SK-N-MC (cell line): ENCODE results near the gene MYO15A.

ENCODE experiments used
- DNase-seq: peaks from one replicate; pipeline ENCODE4 v3.0.0-alpha.2; 2011; ENCODE audit warnings: low read depth, low spot score
- H3K27ac ChIP-seq: fragments of 200-600 bp; sonication (generic); 2 replicates; pipeline ENCODE4 v1.5.1; 2016; ENCODE audit warnings: mixed run types
- H3K36me3 ChIP-seq: fragments of 200-600 bp; sonication (generic); 2 replicates; pipeline ENCODE4 v1.6.1; 2017; ENCODE audit warnings: antibody characterized with exemption, low read length, mixed read lengths; ENCODE audit not compliant: insufficient read depth
- H3K4me3 ChIP-seq: fragments of 200-600 bp; sonication (generic); 2 replicates; pipeline ENCODE4 v1.5.1; 2016
- H3K9ac ChIP-seq: fragments of 200-600 bp; sonication (generic); 2 replicates; pipeline ENCODE4 v1.8.0; 2017; ENCODE audit warnings: mixed run types, mixed read lengths; ENCODE audit not compliant: insufficient read length
- H3K9me3 ChIP-seq: fragments of 200-600 bp; sonication (generic); 2 replicates; pipeline ENCODE4 v1.6.1; 2017; ENCODE audit warnings: low read depth, mild to moderate bottlenecking, antibody characterized with exemption, low read length, moderate library complexity, mixed read lengths
- EZH2 ChIP-seq: fragments of 200-600 bp; sonication (generic); IDR thresholded peaks from one replicate; pipeline ENCODE4 v1.6.1; 2017; ENCODE audit warnings: antibody characterized with exemption
- FOXP2 ChIP-seq: optimal IDR thresholded peaks from 2 replicates; pipeline ENCODE3; 2011; ENCODE audit warnings: mild to moderate bottlenecking, moderate library complexity; ENCODE audit not compliant: insufficient read depth; ENCODE audit errors: extremely low read length, control extremely low read depth
- POLR2AphosphoS5 ChIP-seq: IDR thresholded peaks from 2 replicates; pipeline ENCODE4 v1.6.1; 2012; ENCODE audit warnings: mild to moderate bottlenecking, low read depth, low read length, borderline replicate concordance

The MYO15A gene

DNA sequence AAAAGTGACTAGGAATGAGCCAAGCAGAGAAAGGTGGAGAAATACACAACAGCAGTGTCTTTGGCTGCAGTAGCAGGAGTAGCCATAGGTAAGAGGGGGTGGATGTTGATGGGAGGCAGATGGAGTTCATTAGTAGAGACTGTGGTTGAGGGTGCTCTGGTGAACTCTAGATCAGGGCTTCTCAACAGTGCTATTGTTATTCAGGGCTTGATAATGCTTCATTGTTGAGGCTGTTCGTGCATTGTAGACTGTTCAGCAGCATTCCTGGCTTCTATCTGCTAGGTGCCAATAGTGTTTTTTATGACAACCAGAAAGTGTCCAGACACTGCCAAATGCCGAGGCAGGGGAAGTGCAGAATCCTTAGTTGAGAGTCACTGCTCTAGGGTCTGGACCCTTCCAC, 78.7 kb downstream of the MYO15A start:
- H3K4me3 ChIP-seq, result peak overlapping the region; percentile 93
- H3K27ac ChIP-seq, result peak overlapping the region; percentile 30; the same call in 1 of the 2 replicates
- peaks cover 37% of the 10 kb centered on the region for H3K36me3 ChIP-seq
- TF ChIP-seq EZH2 (no peak), POLR2AphosphoS5 (no peak), FOXP2 (no peak)
- no peak for DNase-seq
- peak overlapping the region; percentile 73 for H3K9ac ChIP-seq
- H3K9me3 ChIP-seq, result no peaks in the 10 kb centered on the region

DNA sequence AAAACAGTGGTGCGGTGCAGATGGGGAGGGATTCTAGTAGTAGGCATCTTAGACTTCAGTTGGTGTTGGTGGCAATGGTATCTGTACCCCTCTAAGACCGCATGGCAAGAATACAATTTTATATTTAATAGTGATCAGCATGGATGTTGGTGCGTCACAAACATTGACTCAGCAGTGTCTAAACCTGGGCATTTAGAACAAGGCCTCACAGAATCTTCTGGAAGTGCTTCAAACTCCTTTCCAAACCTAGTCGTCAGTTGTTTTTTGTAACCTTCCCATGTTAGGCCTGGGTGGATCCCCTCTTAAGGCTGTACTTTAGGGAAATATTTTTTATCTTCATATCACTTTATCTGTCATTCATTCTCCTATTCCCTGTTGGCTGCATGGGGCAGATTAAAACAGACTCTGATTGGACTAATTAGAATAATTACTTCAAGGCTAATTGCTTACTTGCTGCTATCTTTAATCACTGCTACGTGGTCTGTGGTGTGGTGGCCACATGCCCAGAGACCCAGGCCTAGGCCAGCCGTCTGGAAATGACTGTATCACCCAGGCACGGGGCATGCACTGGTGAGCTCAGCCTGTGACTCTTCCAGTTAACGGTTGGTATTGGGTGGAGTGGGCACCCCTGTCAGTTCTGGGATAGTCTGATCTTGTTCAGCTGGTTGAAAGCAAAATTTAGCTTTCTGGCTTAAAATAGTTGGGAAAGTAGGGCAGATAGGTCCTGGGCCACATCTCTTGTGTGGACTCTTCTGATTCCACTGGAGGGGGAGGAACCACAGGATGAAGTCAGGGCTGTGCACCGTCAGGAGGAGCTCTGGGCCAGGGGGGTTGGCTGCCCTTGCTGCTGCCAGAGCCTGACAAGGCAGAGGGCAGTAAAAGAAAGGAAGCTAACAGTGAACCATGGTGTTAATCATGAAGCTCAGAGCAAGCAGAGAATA, 79.5 kb downstream of the MYO15A start:
- Histone ChIP-seq H3K36me3 (peaks cover 40% of the 10 kb centered on the region), H3K9me3 (no peaks in the 10 kb centered on the region), H3K27ac (no peak overlapping the region)

DNA sequence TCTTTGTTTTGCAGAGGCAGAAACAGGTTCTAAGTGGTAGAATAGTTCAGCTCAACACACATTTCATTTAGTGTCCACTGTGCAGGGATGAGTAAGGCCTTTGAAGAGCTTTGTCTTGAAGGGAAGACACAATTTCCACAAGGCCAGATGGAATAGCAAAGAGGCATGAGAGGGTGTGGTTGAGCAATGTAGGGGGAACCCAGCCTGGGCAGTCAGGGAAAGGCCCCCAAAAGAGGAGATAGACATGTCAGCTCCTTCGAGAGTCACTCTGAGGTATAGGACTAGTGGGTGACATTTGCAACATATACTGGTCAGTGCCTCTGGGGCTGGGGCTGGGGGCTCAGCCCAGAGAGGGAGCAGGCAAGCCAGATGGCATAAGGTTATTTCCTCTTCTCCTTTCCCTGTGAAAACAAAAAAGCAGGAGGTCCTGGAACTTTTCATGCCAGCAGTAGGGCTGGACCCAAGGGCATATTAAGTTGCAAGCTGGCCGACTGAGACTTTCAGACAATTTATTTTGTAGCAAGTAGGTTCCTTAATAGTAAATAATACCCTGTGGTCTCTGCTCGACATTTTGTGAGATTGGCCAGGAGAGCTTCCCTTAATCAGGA, 82.2 kb downstream of the MYO15A start:
- H3K36me3 ChIP-seq, result peaks cover 55% of the 10 kb centered on the region

More for the DNA sequence above, 79.5 kb downstream of the MYO15A start:
- no peak for DNase-seq
- Histone ChIP-seq H3K4me3 (peak overlapping the region; percentile 93), H3K9ac (no peak overlapping the region)
- no peak for TF ChIP-seq POLR2AphosphoS5
- TF ChIP-seq FOXP2, result no peak
- no peak for TF ChIP-seq EZH2

DNA sequence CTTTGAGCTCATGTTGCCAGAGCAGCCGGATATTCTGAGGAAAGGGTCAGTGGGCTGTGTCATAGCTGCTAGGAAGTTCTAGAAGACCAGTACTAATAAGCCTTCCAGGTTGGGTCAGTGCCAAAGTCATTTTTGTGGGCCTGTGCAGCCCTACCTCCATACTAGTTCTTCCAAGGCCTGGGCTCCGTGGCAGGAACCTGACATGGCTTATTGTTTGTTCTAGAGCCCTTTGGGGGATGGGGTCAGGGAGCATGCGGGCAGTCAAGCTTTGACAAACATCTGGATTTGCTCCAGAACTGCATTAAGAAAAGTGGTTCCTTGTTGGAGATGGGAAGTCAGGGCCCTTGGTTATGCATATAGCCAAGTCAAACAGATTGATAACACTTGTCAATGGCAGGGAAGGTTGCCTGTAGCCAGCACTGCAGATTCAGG, 82.7 kb downstream of the MYO15A start:
- Histone ChIP-seq H3K9me3 (no peaks in the 10 kb centered on the region), H3K4me3 (no peak overlapping the region), H3K9ac (no peak overlapping the region), H3K36me3 (peaks cover 60% of the 10 kb centered on the region), H3K27ac (no peak overlapping the region)
- DNase-seq, result no peak
- TF ChIP-seq POLR2AphosphoS5, result no peak
- TF ChIP-seq EZH2, result no peak
- no peak for TF ChIP-seq FOXP2

More for the DNA sequence above, 82.2 kb downstream of the MYO15A start:
- no peaks in the 10 kb centered on the region for H3K9me3 ChIP-seq
- no peak for DNase-seq
- no peak overlapping the region for H3K4me3 ChIP-seq
- H3K9ac ChIP-seq, result no peak overlapping the region
- no peak for TF ChIP-seq POLR2AphosphoS5
- H3K27ac ChIP-seq, result no peak overlapping the region

DNA sequence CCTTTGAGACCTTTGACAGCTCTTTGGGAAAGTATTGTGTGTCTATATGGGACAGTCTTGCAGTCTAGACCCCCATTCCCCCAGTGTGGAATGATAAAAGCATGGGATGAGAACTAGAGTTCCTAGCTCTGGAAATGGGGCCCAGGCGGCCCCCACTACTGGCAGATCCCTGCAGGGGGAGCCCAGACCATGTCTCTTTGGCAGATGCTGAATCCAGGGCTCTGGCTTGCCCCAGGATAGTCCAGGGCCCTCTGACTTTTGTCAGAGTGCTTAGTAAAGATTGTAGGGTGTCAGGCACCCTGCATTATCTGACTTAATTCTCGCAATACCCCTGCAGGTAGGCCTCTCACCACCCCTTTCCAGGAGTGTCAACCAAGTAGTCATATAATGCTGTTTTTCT, 83.4 kb downstream of the MYO15A start:
- Histone ChIP-seq H3K27ac (no peak overlapping the region), H3K36me3 (peaks cover 64% of the 10 kb centered on the region), H3K9me3 (no peaks in the 10 kb centered on the region), H3K9ac (no peak overlapping the region), H3K4me3 (no peak overlapping the region)
- no peak for DNase-seq
- TF ChIP-seq EZH2 (no peak), FOXP2 (no peak), POLR2AphosphoS5 (no peak)

DNA sequence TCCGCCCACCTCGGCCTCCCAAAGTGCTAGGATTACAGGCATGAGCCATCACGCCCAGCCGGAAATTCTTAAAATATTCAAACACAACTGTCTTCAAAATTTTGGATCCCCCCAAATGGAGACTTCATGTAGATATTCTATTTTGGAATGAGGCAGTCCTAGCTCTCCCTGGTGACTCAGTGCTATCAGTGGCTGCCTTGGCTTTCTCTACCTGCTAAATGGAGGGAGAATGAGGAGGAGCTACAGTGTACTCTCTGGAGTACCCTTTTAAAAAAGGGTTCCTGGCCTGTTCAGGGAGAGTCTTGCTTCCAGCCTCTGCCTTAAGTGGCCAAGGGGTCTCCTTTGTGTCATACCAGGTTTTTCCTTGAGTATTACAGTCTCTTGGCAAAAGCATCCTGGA, 85.8 kb downstream of the MYO15A start:
- Histone ChIP-seq H3K36me3 (peaks cover 69% of the 10 kb centered on the region), H3K9me3 (no peaks in the 10 kb centered on the region), H3K9ac (no peak overlapping the region), H3K27ac (no peak overlapping the region), H3K4me3 (no peak overlapping the region)
- no peak for TF ChIP-seq POLR2AphosphoS5
- no peak for TF ChIP-seq EZH2
- TF ChIP-seq FOXP2, result no peak
- no peak for DNase-seq

DNA sequence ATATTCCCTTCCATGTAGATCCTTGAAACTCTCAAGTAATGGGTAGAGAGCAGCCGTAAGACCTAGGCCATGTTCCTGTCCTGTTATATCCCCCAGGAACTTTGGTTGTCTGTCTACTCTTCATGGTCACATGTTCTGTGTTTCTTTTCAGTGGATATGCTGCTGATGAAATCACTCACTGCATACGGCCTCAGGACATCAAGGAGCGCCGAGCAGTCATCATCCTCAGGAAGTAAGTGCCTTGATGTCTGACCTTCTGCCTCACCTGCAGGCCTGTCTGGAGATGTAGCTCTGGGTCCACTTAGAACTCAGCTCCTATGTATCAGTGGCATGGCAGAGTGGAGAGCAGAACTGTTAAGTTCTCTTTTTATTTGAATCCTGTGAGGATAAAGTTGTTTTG, 86.2 kb downstream of the MYO15A start:
- H3K9me3 ChIP-seq, result no peaks in the 10 kb centered on the region
- H3K27ac ChIP-seq, result no peak overlapping the region
- H3K36me3 ChIP-seq, result peaks cover 67% of the 10 kb centered on the region
- H3K9ac ChIP-seq, result no peak overlapping the region
- TF ChIP-seq POLR2AphosphoS5, result no peak
- no peak overlapping the region for H3K4me3 ChIP-seq
- no peak for DNase-seq

DNA sequence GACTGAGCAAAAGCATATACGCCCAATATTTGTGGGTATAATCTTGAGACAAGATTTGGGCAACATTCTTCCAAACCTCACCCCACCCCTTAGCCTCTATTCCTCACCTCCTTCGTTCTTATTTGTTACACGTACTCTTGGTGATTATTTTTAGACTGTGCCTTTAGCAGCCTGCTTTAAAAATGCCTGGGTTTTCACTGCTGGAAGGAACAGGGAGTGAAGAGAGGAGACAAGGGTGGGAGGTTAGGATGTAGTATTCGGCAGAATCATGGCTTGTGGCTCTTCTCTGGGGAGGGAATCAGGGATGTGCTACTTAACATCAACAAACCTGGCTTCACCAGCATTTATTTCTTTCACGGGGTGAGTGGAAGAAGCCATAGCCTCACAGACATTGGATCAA, 86.7 kb downstream of the MYO15A start:
- Histone ChIP-seq H3K4me3 (no peak overlapping the region), H3K9ac (no peak overlapping the region), H3K36me3 (peaks cover 64% of the 10 kb centered on the region), H3K27ac (no peak overlapping the region), H3K9me3 (no peaks in the 10 kb centered on the region)
- TF ChIP-seq POLR2AphosphoS5, result no peak
- no peak for TF ChIP-seq EZH2
- TF ChIP-seq FOXP2, result no peak
- DNase-seq, result no peak

DNA sequence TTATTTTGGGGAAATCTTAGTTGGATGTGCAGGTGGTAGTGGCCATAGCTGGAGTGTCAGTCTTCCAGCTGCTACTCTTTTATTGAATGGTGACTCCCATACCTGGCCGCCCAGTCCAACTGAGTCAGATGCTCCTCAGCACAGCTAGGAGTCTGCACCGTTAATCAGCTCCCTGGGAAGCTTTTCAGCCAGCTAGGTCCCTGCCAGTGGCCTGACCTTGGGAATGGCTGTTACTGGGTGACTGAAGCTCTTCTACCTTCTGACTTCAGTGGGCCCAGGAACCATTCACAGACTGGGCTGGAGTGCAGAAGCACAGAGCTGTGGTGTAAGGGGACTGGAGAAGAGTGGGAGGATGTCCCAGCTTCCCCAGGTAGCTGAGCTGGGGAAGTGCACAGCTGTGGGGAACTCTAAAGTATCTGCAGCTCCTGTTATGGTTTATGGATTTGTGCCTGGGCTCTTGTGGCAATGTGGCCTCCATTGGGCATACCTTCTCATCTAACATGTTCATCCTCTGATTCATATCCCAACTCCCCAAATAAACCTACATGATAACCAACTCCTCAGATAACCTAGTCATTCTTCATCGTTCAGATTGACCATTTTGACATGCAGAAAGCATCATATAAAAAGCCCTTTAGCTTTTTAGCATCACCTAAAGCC, 89.1 kb downstream of the MYO15A start:
- Histone ChIP-seq H3K36me3 (peaks cover 61% of the 10 kb centered on the region), H3K9me3 (no peaks in the 10 kb centered on the region), H3K4me3 (no peak overlapping the region), H3K27ac (no peak overlapping the region), H3K9ac (no peak overlapping the region)
- no peak for DNase-seq
- TF ChIP-seq POLR2AphosphoS5, result no peak
- TF ChIP-seq FOXP2, result no peak
- no peak for TF ChIP-seq EZH2
